ENCODE measurements around the gene RPH3AL. TPM values are rescaled to one million over a fixed set of nuclear protein-coding genes. Genes with fewer than 3 reads are reported as not detected.
A peak's percentile ranks its signal among the peaks of the same experiment; 100 is the strongest.
"Not testable (repeated sequence)": the region's sequence is repeated elsewhere in the genome, so short reads cannot be mapped to it uniquely, and the experiment has no call there.

Gene RPH3AL
- total RNA-seq, 4 donors from 2014 or later, result 31.4 to 92.4 (median 48.6) TPM

DNA sequence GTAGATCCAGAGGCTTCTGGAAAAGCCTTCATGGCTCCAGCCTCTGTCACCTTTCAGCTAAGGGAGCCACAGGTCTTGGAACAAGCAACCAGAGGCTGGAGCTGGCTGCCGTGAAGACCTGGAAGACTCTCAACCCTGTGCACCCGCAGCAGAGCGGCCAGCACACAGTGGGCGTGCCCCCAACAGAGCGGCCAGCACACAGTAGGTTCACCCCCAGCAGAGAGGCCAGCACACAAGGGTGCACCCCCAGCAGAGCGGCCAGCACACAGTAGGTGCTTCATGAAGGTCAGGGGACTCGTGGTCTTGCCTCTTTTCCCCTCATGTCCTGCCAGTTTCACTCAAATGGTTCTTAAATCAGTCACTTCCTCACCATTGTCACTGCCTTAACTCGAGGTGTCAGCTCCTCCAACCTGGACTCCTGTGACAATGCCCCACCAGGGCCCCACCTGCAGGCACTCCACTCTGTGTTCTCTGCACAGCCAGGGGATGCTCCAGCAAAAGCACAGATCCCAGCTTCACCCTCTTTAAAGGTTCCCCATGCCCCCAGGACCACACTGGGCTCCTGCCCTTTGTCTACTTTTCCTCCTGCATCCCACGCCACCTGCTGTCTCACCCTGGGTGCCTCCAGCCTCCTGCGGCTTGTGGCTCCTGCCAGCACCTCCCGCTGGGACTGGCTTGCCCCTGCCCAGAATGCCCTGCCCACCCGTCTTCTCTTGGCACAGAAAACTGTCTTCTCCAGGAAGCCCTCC is 128.7 kb downstream of the RPH3AL start:
- Histone ChIP-seq H3K27ac (no peak overlapping the region), H3K9me3 (no peaks in the 10 kb centered on the region), H3K4me1 (no peaks in the 10 kb centered on the region), H3K27me3 (no peaks in the 10 kb centered on the region), H3K4me3 (no peak overlapping the region), H3K36me3 (no peaks in the 10 kb centered on the region)
- TF ChIP-seq, protein P1, sequence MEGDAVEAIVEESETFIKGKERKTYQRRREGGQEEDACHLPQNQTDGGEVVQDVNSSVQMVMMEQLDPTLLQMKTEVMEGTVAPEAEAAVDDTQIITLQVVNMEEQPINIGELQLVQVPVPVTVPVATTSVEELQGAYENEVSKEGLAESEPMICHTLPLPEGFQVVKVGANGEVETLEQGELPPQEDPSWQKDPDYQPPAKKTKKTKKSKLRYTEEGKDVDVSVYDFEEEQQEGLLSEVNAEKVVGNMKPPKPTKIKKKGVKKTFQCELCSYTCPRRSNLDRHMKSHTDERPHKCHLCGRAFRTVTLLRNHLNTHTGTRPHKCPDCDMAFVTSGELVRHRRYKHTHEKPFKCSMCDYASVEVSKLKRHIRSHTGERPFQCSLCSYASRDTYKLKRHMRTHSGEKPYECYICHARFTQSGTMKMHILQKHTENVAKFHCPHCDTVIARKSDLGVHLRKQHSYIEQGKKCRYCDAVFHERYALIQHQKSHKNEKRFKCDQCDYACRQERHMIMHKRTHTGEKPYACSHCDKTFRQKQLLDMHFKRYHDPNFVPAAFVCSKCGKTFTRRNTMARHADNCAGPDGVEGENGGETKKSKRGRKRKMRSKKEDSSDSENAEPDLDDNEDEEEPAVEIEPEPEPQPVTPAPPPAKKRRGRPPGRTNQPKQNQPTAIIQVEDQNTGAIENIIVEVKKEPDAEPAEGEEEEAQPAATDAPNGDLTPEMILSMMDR (IDR thresholded peaks at IDR 0.05), result no peak
- TF ChIP-seq POLR2A (IDR thresholded peaks at IDR 0.05), result no peak
- peak in 1 of 3 donors; percentile 31 for DNase-seq

DNA sequence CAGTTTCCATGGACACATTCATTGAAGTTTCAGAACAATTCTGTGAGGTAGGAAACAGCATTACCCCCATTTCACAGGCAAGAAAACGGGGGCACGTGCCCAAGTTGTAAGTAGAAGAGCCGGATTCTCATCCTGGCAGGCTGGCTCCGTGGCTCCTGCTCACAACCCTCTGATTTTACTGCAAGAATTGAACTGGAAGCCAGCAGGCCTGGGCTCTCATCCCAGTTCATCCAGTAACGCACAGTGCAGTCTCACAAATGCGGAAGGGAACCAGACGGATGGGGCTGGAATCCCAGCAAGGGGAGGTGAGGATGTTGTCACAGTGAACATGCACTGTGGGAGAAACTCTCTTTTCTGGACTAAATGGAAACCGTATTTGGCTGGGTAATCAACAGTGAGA is 130.4 kb downstream of the RPH3AL start:
- Histone ChIP-seq H3K27ac (no peak overlapping the region), H3K36me3 (no peaks in the 10 kb centered on the region), H3K27me3 (no peaks in the 10 kb centered on the region), H3K4me3 (no peak overlapping the region), H3K9me3 (no peaks in the 10 kb centered on the region), H3K4me1 (no peaks in the 10 kb centered on the region)
- TF ChIP-seq, protein P1 (IDR thresholded peaks at IDR 0.05), result no peak
- TF ChIP-seq POLR2A (IDR thresholded peaks at IDR 0.05), result no peak
- DNase-seq, result peak in 1 of 3 donors; percentile 21

DNA sequence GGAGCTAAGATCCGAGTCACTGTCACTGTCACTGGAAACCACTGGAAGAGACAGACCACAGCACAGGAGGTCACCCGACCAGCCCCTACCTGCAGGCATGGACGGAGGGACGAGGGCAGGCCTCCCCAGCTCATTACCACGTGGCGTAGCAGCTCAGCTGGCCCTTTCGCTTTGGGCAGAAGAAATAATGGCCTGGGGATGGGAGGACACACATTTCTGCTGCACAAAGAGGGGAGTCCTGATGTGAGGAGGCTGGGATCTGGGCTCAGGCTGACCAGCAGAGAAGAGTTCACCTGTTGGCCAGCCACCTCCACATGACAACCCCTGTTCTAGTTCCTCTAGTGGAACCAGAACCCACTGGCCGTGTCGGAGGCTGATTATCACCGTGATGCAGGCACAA is 132.9 kb downstream of the RPH3AL start:
- H3K4me1 ChIP-seq, result no peaks in the 10 kb centered on the region
- H3K27me3 ChIP-seq, result no peaks in the 10 kb centered on the region
- TF ChIP-seq POLR2A (IDR thresholded peaks at IDR 0.05), result no peak
- TF ChIP-seq, protein P1 (IDR thresholded peaks at IDR 0.05), result no peak
- no peak overlapping the region for H3K4me3 ChIP-seq
- no peaks in the 10 kb centered on the region for H3K36me3 ChIP-seq
- H3K9me3 ChIP-seq, result no peaks in the 10 kb centered on the region
- H3K27ac ChIP-seq, result no peak overlapping the region
- DNase-seq, result peak in 1 of 3 donors; percentile 38

DNA sequence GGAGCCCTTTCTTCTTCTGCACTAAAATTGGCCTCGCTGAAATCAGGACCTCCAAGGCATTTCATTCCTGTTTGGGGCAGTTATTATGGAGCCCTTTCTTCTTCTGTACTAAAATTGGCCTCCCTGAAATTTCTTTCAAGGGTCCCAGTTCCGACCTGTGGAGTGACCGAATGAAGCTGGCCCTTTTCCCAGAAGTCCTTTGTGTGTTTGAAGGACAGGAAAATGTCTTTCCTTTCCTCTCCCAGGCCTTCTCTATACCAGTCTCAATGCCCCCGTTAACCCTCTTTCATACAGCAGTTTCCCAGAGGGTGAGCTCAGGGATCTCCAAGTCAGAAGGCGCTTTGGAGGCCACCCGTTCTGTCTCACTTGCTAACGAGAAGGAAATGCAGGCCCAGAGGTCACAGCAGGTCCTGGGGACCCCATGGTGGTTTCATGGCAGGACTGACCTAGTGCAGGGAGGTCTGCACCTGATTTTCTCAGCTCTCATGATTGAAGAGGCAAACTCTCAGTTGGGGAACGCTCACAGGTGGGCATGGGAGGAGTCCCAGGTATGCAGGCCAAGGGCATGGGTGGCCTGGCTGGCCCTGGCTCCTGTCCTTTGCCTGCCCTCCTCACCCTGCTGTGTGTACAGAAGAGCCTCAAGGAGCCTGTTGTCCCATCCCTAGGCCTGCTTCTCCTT is 134.0 kb downstream of the RPH3AL start:
- Histone ChIP-seq H3K36me3 (no peaks in the 10 kb centered on the region), H3K27me3 (no peaks in the 10 kb centered on the region), H3K4me1 (no peaks in the 10 kb centered on the region), H3K27ac (no peak overlapping the region), H3K4me3 (no peak overlapping the region), H3K9me3 (no peaks in the 10 kb centered on the region)
- peak in 1 of 3 donors; percentile 25 for DNase-seq
- TF ChIP-seq, protein P1 (IDR thresholded peaks at IDR 0.05), result no peak
- no peak for TF ChIP-seq POLR2A (IDR thresholded peaks at IDR 0.05)

DNA sequence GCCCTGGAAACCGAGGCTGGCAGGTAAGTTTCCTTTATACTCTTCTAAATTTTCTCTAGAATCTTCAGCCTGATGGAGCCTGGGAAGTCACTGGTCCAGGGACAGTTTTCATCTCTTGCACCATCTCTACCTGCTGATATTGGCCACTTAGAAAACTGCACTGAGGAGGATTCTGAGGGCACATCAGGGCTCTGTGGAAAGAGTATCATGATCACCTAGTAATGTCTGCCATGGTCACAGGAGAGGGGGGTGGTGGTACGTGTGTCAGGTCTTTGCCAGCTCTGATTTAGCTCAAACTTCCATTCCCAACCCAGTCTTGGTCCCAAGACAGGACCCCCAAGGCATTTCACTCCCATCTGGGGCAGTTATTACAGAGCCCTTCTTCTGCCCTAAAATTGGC is 136.0 kb downstream of the RPH3AL start:
- no peak overlapping the region for H3K4me3 ChIP-seq
- no peak for DNase-seq
- no peaks in the 10 kb centered on the region for H3K27me3 ChIP-seq
- H3K27ac ChIP-seq, result no peak overlapping the region
- no peaks in the 10 kb centered on the region for H3K9me3 ChIP-seq
- H3K36me3 ChIP-seq, result no peaks in the 10 kb centered on the region
- TF ChIP-seq, protein P1 (IDR thresholded peaks at IDR 0.05), result no peak
- TF ChIP-seq POLR2A (IDR thresholded peaks at IDR 0.05), result no peak
- no peaks in the 10 kb centered on the region for H3K4me1 ChIP-seq

DNA sequence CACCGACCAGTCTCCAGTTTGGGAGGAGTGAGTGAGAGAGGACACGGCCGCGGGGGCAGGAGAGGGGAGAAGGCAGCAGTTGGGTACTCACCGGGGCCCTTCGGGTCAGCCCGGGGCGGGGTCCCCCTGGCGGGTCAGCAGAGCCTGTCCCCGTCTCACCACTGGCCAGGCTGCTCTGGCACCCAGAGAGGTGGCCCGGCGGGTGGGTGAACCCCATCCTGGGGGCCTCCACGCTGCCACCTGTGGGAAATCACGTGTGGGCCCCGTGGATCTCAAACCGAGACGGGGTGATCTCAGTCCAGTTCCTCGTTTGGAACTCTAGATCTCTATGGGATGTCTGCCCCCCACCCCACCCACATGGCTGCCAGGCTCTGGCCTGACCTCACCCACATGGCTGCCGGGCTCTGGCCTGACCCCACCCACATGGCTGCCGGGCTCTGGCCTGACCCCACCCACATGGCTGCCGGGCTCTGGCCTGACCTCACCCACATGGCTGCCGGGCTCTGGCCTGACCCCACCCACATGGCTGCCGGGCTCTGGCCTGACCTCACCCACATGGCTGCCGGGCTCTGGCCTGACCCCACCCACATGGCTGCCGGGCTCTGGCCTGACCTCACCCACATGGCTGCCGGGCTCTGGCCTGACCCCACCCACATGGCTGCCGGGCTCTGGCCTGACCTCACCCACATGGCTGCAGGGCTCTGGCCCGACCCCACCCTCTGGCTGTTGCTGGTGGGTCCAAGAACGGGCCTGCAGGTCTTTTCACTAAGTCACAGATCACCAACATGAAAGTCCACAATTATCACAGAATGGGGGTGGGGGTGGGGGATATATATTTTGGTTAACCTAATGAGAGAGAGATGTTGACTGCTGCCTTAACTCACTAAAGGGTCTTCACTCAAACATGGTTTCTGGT is 136.8 kb downstream of the RPH3AL start:
- not testable (repeated sequence) for DNase-seq, H3K9me3 ChIP-seq, H3K36me3 ChIP-seq, H3K27me3 ChIP-seq, H3K4me1 ChIP-seq
- Histone ChIP-seq H3K27ac (peak overlapping the region in 1 of 4 donors; percentile 49), H3K4me3 (peak overlapping the region in 1 of 4 donors; percentile 40)

Measured in Peyer's patch (tissue), 4 donors.